Astrocyte of the spinal cord (primary cell): ENCODE results near the gene B4GALT3.

Experiments used
- DNase-seq: peaks from one replicate; pipeline ENCODE4 v3.0.0; 2011; ENCODE audit warnings: low read depth, low spot score
- H3K4me3 ChIP-seq: 2 replicates; pipeline ENCODE4 v1.5.1; 2011; ENCODE audit warnings: low read depth, mild to moderate bottlenecking, low read length, moderate library complexity
- in situ Hi-C: cut with HindIII; loops from 2 replicates; pipeline ENCODE4 v1.10.0; 2017; ENCODE audit warnings: low sequenced_read_pairs
- TF ChIP-seq, protein P1 (sequence below): IDR thresholded peaks from 2 replicates; pipeline ENCODE4 v1.5.1; 2012; ENCODE audit warnings: low read depth, mild to moderate bottlenecking, low read length, inconsistent platforms

B4GALT3 gene

GRCh38 chr1:161159087-161159912 is 18.0 kb downstream of the B4GALT3 start, which contains the start of gene USP21:
Gene USP21 (plus strand): TSS chr1:161159500. CDS start chr1:161160641, 1,141 bp downstream.
- TF ChIP-seq, protein P1, sequence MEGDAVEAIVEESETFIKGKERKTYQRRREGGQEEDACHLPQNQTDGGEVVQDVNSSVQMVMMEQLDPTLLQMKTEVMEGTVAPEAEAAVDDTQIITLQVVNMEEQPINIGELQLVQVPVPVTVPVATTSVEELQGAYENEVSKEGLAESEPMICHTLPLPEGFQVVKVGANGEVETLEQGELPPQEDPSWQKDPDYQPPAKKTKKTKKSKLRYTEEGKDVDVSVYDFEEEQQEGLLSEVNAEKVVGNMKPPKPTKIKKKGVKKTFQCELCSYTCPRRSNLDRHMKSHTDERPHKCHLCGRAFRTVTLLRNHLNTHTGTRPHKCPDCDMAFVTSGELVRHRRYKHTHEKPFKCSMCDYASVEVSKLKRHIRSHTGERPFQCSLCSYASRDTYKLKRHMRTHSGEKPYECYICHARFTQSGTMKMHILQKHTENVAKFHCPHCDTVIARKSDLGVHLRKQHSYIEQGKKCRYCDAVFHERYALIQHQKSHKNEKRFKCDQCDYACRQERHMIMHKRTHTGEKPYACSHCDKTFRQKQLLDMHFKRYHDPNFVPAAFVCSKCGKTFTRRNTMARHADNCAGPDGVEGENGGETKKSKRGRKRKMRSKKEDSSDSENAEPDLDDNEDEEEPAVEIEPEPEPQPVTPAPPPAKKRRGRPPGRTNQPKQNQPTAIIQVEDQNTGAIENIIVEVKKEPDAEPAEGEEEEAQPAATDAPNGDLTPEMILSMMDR: peak; percentile 43
- DNase-seq: peak; percentile 89
- peak within 1 kb of the TSS; percentile 96 for H3K4me3 ChIP-seq
- in situ Hi-C loops: no loop called here

- H3K4me3 ChIP-seq: no peak overlapping the region
- TF ChIP-seq, protein P1: no peak
- no peak for DNase-seq
- in situ Hi-C loops: no loop called here
These were observed 18.8 kb downstream of the B4GALT3 start for GRCh38 chr1:161158316-161159010.

- H3K4me3 ChIP-seq: no peak overlapping the region
- in situ Hi-C loops: no loop called here
- TF ChIP-seq, protein P1: no peak
- DNase-seq: no peak
These were observed 19.4 kb downstream of the B4GALT3 start for GRCh38 chr1:161157867-161158266.

DNA sequence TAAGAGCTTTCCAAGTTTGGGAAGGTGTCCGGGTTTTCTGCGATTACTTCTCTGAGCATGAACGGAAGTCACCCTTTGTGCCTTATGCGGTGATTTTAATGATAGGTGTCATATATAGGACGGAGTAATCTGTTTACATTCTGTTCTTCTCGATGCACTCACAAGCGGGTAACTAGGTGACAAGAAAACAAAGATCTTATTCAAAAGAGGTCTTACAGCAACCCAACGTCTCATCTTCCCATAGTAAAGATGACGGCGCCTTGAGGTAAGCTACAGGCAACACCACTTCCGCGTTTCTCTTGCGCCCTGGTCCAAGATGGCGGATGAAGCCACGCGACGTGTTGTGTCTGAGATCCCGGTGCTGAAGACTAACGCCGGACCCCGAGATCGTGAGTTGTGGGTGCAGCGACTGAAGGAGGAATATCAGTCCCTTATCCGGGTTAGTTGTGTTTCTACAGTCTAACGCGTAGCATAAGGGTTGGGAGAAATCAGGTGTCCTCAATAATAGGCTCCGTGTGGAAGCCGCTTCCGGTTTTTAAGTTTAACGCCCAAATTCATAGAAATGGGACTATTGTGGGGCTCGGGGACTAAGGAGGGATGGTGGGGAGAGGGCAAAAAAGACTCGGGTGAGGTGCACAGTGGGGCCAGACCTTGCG is 23.5 kb downstream of the B4GALT3 start, which contains the start of gene UFC1:
TSS of gene UFC1 (plus strand) at position 297 of the 656 bp plus-strand sequence. CDS start at position 317, 20 bp downstream.
- peak within 1 kb of the TSS; percentile 97 for H3K4me3 ChIP-seq
- peak; percentile 94 for DNase-seq
- TF ChIP-seq, protein P1: no peak
- in situ Hi-C loops: no loop called here

- TF ChIP-seq, protein P1: no peak
- peak overlapping the region; percentile 97 for H3K4me3 ChIP-seq
- in situ Hi-C loops: no loop called here
- no peak for DNase-seq
These were observed 24.1 kb downstream of the B4GALT3 start for GRCh38 chr1:161153176-161153575.

DNA sequence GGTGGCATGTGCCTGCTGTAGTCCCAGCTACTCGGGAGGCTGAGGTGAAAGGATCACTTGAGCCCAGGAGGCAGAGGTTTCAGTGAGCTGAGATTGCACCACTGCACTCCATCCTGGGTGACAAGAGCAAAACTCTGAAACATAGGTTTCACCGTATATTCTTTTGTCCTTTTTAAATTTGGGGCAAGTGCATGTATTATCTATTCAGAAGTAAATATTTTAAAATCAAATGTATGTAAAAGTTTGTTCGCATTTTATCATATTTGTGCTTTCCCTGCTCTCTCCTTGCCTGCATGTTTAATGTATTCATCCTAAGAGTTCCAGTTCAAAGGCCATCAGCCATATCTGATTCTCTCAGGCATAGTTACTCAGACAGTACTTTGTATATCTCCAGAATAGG is 31.5 kb downstream of the B4GALT3 start:
- in situ Hi-C loops: loop anchor here (25.0 kb wide), 1 partner anchor 109 kb away; the partner anchor contains the start of genes TSTD1 and USF1
- TF ChIP-seq, protein P1: no peak
- H3K4me3 ChIP-seq: no peak overlapping the region
- DNase-seq: no peak
